Activated gamma-delta T cell treated with Interleukin-2 at 50 U/mL for 16 hours (primary cell): ENCODE results near the gene STX10.
"Not testable (repeated sequence)": the region's sequence is repeated elsewhere in the genome, so short reads cannot be mapped to it uniquely, and the experiment has no call there.

Source experiments
- DNase-seq: peaks from one replicate; pipeline ENCODE4 v3.0.0-alpha.2; 2020

Gene STX10

DNA sequence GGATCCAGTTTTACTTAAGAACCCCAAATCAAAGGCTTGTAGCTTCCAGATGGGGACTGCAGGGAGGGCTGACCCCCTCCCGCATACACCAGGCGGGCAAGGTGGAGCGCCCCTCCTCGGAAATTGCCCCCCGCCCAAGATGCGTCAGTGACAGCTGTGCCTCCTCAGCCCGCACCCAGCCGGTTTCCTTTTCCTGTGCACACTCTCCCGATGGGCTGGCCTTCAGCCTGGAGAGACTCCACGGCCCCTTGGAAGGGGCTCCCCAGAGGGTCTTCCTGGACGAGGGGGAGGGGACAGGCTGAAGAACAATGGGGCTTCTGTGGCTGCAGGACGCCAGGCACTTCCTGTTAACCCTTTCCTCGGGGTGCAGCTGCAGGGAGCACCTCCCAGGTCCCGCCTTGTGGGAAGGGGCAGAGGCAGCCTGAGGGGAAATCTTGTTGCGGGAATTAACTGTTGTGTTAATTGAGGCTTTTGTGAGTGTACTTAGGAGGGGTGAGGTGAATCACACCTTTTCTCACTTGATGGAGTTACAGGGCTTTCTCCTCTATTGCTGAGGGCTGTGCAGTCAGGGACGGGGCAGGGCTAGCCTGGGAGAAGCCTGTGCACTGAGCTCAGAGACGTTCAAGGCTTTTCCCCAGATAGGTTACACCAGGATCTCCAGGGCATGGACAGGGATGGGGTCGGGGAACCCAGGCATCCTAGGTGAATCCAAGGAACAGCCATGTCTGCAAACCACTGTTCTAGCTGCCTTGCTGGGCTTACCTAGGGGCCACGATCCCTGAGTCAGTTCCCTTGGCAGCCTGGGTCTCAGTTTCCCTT, 14.4 kb upstream of the STX10 start:
- DNase-seq = peak; percentile 43

GRCh38 chr19:13163609-13164342, 13.6 kb upstream of the STX10 start:
- peak; percentile 29 for DNase-seq

DNA sequence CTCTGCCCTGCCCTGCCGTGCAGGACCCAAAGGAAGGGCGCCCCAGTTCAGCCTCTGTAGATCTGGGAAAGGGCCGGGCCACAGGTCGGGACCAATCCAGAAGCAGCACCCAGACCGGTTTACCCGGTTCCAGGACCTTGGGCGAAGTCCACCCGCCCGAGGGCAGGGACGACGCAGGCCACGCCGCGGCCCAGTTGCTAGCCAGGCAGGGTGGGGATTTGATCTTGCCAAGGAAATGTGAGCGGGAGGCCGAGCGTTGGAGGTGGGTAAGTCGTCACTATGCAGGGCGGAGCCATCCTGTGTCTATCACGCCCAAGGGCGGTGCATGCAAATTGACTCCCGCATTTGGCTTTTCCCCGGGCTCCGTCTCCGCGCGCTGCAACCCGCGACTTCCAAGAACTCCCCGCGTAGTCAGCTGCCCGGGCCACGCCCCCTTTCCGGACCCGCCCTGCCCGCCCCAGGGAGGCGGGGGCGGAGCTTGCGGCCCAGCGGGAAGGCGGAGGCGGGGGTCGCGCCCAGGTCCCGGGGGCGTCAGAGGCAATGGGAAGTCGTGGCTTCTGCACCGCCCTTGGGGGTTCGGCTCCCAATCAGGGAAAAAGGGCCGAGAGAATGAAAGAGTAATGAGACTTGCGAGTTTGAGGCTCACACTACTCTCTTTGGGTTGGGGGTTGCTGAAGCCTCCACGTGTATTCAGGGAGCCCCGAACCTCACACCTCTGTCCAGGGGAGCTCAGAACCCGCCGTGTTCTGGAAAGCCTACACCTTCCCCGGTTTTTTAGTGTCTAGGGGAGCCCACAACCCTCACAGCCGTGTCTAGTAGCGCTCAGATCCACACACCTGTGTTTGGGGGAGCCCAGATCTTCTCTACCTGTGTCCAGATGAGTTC, 12.8 kb upstream of the STX10 start:
- DNase-seq = peak; percentile 73

DNA sequence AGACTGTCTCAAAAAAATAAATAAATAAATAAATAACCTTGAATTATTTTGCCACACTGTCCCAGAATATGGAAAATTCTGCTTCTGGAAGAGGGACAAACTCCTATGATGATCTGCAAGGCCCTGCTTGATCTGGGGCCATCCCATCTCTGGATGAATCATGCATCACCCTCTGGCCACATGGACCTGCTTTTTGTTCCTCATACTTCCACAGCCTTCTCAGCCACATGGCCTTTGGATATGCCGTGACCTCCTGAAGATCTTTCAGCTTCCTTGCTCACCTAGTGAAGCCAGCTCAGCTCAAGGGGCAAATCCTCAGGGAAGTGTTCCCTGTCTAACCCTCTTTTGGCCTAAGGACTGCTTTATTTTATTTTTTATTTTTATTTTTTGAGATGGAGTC, 10.4 kb upstream of the STX10 start:
- DNase-seq = no peak

- DNase-seq = no peak
These were observed 9.5 kb upstream of the STX10 start for GRCh38 chr19:13159713-13160112.

GRCh38 chr19:13155472-13156359, 5.5 kb upstream of the STX10 start:
- peak; percentile 78 for DNase-seq

- peak; percentile 78 for DNase-seq
These were observed 4.8 kb upstream of the STX10 start for GRCh38 chr19:13154911-13155471.

GRCh38 chr19:13154241-13154778, 4.1 kb upstream of the STX10 start:
- DNase-seq = peak; percentile 47

- peak; percentile 10 for DNase-seq
These were observed 3.5 kb upstream of the STX10 start for GRCh38 chr19:13153569-13154240.

- DNase-seq = peak; percentile 99
These were observed 2.9 kb upstream of the STX10 start for GRCh38 chr19:13152974-13153568.

DNA sequence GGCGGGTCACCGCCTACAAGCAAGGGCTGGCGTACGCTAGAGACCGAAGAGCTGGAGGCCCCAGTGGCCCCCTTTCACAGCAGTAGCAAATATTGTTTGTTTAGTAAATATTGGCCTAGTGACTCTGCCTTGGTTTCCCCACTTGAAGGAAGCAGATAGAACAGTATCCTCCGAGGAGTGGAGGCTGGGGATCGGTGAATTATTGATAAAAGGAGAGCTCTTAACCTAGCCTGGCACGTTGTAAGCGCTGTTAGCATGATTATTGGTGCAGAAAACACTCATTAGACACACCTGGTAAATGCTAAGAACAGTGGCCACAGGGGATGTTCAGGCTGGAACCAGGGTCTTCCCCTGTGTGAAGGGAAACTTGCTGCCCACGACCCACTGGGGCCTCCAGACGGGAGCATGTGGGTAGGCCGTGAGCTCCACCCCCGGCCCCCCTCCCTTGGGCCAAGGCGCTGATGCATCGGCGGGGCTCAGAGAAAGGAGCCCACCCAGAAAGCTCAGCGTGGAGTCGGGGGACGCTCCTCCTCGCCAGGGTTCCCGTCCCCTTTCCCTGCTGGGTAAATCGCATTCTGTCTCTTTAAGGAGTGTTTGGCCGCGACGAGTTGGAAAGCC, 2.3 kb upstream of the STX10 start:
- no peak for DNase-seq

- DNase-seq = peak; percentile 97
These were observed 1.6 kb upstream of the STX10 start for GRCh38 chr19:13151605-13152355.

DNA sequence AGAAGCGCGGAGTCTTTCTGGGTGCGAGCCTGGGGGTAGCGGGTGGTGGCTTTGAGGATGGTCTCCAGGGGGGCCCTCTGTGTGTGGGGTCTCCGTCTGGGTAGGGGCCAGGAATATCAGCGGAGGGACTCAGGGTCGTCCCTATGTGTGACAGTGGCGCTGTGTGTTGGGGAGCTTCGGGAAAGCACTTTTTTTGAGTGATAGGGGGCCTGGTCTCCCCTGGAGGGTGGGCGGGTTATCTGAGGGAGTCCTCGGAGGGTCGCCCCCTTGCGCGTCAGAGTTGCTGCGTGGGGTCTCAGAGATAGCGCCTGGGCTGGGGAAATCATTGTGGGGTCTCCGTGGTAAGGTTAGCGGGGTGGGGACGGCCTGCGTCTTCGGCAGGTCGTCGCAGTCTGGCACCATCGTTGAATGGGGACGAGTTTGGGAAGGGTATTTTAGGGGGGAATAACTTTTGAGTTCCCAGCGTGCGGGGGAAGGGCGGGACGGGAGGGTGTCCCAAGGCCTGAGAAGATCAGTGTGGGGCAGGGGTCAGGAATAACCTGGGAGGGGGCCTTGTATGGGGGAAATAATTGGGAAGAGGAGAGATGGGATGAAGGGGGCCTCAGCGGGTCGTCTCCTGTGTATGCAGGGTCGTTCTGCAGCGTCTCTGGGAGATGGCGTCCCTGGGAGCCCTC, 893 bp upstream of the STX10 start:
- DNase-seq = peak; percentile 17

DNA sequence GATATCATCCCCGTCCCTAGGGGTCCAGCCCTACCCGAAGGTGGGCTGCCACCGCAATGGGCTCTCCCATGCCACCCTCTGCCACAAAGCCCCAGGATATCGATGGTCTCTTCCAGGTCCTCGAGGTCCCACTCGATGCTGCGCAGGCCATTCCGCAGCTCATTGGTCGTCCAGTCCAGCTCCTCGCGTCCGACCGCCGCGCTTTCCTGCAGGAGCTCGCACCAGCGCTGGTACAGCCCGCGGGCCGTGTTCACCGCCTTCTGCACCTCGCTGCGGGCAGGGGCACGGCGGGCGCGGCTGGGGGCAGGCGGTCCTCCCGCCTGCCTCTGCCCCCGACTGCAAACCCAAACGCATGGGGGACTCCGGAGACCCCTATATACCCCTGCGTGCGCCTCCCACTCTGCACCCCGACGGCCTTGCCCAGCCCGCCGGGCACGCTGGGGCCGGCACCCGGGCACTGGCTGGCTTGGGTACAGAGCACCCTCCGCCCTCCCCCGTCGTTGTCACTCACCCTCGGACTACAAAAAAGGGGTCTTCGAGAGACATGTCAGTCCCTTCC, 468 bp downstream of the STX10 start:
- peak; percentile 29 for DNase-seq

DNA sequence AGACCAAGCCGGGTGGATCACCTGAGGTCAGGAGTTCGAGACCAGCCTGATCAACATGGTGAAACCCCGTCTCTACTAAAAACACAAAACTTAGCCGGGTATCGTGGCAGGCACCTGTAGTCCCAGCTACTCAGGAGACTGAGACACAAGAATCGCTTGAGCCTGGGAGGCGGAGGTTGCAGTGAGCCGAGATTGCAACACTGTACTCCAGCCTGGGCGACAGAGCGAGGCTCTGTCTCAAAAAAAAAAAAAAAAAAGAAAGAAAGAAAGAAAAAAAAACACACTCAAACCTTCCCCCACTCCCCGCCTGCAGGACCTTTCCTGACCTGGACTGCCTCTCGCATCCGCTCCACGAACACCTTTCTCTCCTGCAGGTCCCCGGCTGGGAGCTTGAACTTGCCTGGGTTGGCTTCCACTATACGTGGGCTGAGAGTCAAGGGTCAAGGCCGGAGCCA, 975 bp downstream of the STX10 start:
- DNase-seq = not testable (repeated sequence)

DNA sequence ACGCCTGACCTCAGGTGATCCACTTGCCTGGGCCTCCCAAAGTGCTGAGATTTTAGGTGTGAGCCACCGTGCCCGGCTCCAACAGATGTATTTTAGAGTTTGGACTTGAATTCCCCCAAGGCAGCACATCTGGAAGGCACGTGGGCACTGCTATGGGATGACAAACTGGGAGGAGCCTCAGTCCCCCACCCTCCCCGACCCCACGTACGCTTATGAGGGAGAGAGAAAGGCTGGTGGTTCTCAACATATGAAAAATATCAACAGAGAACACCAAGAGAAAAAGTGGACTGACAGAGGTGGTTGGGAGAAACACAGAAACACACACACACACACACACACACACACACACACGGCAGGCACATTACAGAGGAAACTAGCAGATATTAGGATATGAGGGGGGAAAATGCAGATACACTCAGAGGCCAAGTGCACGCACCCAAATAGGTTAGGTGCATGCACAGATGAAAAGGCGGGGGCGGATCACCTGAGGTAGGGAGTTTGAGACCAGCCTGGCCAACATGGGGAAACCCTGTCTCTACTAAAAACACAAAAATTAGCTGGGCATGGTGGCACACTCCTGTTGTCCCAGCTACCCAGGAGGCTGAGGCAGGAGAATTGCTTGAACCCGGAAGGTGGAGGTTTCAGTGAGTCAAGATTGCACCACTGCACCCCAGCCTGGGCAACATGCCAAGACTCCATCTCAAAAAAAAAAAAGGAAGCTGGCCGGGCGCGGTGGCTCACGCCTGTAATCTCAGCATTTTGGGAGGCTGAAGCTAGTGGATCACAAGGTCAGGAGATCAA, 3.2 kb downstream of the STX10 start:
- DNase-seq = no peak

DNA sequence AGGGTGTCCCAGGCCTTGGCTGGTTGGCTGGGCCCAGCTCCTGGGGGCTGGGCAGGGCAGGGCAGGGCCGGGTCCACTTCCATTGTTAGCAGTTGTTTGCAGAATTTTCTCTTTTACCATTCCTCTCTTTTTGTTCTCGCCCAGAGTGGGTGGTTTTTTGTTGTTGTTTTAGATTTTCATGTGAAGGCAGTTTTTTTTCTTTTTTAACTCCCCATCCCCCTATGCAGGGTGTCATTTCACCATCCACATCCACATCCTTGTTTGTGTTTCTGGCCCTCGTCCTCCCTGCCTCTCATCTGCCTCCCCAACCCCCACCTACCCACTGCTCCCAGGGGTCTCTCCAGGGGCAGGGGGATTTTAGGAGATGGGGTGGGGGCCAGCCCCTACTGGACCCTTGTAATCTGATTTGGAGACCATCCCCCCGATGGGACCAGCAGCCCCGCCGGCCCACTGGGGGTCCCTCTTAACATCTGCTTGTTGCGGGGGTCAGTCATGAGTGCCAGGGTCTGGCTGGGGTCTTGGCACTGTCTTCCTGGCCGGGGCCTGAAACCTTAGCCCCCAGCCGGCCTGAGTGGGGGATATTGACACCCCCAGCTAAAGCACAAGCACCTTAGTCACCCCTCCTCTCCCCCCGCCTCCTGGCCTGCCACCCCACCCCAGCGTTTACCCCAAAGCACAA, 10.4 kb downstream of the STX10 start:
- no peak for DNase-seq
